GM18519 (cell line): ENCODE data around the gene RTN4R.

Source experiments
- ATAC-seq: cut with Tn5 transposase; IDR thresholded peaks from one replicate; pipeline ENCODE4 v1.9.1; 2021; ENCODE audit warnings: mild to moderate bottlenecking, moderate library complexity; ENCODE audit not compliant: unreplicated experiment, low FRiP score

RTN4R gene

DNA sequence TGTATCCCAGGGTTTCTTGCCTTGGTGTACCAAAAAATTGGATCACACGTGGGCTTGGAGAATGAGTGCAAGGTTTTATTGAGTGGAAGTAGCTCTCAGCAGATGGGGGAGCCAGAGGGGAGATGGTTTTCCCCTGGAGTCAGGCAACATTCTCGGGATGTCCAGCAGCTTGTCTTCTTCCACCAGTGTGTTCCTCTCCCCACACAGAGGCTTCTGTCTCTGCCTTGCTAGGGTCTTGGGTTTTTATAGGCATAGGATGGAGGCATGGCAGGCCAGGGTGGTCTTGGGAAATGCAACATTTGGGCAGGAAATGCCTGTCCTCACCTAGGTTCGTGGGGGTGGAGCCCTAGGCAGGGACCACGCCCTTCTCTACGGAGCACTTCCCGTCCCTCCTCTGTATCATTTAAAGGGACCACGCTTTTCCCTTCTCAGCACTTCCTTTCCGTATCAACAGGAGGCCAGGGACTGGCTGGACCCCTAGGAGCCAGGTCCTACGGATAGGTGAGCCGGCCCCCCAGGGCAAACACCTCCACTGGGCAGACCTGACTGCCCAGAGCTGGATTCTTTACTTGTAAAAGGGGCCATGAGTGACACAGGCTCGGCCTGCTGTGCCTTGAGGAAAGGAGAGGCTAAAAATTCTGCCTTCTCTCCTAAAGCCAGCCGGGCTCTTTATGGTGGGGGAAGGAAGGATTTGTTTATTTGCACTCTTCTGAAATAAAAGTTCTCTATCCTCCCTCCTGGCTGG is 62.0 kb downstream of the RTN4R start:
- ATAC-seq, result no peak

DNA sequence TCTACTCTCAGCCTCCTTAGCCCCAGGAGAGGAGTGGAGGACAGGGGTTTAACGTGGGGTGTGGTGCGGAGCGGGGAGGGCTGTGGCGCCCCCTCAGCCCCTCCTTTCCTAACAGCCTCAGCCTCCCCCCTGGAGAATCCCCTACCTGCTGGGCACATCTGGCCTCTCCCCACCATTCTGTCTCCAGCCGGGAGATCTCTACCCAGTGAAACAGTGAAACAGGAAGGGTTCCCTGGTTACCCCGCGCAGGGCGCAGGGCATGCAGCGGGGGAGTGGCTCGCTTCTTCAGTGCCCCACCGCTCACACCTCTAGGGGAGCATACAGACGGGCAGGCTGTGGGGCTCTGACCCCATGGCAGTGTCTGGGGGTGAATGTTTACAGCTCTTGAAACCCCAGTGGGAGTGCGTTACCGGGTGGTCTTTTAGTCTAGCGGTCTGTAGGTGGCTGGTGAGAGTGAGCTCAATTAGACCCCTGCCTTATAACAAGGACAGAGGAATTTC is 62.6 kb downstream of the RTN4R start:
- ATAC-seq, result no peak

DNA sequence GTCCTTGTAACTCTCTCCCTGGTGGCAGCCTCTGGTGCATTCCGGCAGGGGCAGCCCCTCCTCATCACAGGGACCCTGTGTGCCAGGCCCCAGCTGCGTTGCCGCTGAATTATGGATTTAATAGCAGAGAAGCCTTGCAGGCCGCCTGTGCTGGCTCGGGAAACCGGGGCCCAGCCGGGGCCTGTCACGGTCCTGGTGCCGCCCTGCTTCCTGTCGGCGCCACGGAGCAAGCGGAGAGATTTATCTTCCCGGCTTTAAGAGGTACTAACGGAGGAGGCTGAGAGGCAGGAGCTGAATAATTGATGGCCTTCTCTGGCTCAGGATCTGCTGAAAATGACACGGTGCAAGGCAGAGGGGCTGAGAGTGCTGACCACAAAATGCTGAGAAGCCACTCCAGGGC is 63.3 kb downstream of the RTN4R start:
- no peak for ATAC-seq

DNA sequence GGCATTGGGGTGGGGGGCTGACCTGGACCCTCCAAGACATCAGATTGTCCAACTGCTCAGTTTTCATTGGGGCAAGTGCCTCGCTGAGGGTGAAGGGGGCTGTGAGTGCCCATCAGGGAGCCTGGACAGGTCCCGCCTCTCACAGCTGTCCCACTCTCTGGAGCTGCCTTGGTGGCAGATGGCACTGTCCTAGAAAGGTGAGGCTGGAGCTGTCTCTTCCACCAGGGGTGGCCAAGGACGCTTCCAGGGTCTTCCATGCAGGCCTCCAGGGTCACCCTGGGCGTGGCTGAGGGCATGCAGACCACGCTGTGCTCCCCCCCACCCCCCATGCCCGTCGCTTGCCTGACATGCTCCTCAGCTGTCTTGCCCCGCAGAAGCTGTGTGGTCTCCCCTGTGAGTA is 63.8 kb downstream of the RTN4R start:
- ATAC-seq, result no peak

DNA sequence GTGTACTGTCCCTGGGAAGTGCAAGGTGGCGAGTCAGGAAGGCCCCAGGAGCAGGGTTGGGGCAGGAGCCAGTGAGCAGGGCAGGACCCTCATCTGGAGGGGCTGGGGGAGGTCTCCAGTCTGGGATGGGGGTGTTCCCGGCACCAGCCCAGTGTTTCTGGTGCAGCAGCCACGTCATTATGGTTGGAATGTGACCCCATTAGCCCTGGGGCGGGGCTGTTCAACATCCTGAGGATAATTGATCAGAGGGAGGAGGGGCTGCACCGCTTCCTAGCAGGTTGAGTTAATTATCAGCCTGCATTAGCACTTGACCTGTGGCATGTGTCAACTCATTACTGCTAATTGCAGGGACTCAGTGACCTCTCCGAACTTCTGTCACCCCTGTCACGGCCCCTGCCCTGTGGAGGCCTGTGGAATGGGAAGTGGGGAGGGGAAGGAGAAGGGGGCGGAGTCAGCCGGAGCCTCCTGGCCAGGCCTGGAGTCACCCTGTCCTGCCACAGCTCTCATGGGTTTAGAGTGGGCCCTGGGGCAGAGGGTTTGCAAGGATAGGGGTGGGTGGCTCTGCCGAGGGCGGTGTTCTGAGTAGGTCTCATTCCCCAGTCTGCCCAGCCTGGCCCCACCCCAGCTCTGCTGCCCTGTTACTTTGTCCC is 64.4 kb downstream of the RTN4R start:
- ATAC-seq, result no peak

DNA sequence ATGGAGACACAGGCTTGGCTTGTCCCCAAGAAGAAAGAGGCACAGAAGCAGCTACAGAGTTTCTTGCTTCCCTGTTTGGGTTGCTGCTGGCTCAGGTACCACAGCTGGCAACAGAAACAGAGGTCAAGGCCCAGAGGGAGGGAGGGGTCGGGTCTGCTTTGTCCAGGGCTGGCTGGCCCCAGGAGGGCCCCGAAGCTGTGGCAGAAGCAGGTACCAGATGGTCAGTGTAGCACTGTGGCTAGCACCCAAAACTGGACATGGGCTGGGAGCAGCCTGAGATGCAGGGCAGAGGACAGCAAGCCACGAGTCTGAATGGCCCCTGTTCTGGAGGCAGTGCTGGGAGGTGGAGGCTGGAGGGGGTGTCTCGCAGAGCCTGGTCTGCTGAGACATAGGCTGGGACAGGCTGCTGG is 65.0 kb downstream of the RTN4R start:
- ATAC-seq, result no peak

DNA sequence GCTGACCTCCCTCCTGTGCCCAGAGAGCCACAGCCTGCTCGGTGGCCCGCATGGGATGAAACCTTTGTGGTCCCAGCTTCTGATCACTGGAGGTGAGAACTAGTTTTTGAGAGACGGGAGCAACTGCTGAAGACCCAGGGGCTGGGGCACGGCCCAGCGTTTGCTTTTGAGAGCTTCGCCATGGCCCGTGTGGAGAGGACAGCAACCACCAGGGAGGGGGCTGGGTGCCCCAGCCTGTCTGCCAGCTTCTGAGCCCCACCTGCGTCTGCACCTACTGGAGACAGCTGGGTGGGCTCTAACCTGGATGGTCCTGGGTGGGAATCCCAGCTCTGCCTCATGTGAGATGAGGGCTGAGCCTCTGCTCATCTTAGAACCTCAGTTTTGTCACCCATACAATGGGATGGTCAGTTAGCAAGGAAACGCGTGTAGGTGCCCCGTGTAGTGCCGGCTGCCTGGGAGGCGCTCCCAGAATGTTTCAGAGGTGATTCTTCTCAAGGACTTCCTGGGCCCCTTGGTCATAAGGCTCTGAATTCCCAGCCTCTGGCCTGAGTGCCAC is 66.2 kb downstream of the RTN4R start:
- no peak for ATAC-seq

DNA sequence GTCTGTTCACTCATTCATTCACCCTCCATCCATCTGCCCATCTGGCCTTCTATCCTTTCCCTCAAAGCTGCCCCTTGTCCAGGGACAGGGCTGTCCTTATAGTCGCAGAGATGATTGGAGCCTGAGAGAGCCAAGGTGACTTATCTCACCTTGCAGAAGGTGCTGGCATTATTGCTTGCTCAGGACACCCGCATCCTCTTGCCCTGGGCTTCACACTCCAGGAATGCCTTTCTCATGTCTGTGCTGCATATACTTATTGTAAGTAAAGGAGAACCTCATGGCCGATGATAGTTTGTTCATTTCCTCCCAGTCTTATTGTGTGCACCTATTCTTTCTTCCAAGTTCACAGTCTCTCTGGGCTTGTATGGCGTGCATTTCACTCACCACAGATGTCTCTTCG is 68.2 kb downstream of the RTN4R start:
- ATAC-seq, result no peak

DNA sequence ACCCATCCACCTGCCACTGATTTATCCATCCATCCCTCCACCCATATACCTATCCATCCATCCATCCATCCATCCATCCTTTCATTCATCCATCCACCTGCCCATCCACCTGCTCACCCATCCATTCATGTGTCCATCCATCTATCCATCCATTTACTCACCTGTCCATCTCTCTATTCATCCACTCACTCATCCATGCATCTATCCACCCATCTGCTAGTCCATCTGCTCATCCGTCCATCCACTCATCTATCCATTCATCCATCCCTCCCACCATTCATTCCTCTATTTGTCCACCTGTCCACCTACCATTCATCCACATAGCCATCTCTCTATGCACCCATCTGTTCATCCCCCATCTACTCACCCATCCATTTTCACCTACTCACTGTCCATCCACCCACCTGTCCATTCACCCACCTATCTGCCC is 68.7 kb downstream of the RTN4R start:
- ATAC-seq, result no peak

DNA sequence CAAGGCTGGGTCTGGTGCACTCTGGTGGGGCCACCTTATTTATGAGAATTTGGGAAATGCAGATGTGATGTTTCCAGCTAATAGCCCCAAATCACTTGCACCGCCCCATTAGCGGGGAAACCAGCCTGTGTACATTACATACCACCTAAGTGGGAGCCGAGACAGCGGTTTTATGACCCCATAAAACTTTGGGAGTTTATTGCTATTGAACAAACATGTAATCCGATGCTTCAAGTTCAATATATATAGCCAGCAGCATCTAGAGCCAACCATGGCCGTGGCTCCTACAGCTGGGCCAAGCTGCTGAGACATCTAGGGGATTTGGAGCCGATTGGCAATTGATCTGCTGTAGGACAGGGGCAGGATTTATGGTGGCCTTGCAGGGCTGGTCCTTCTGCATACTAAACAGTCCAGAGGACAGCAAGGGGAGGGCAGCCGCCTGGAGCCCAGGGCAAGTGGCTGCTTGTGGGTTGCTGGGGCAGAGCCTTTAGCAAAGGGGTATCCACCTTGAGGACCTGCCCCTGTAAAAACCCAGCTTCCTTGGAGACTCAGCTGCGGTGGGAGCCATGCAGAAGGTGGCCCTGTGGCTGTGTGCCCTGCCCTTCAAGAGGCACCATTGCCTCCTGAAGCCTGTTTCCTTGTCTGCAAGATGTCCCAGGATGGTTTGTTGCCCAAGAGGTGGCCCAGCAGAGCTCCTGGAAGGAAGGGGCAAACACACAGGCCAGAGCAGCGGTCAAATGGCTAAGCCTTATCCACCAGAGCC is 69.4 kb downstream of the RTN4R start:
- ATAC-seq, result no peak

DNA sequence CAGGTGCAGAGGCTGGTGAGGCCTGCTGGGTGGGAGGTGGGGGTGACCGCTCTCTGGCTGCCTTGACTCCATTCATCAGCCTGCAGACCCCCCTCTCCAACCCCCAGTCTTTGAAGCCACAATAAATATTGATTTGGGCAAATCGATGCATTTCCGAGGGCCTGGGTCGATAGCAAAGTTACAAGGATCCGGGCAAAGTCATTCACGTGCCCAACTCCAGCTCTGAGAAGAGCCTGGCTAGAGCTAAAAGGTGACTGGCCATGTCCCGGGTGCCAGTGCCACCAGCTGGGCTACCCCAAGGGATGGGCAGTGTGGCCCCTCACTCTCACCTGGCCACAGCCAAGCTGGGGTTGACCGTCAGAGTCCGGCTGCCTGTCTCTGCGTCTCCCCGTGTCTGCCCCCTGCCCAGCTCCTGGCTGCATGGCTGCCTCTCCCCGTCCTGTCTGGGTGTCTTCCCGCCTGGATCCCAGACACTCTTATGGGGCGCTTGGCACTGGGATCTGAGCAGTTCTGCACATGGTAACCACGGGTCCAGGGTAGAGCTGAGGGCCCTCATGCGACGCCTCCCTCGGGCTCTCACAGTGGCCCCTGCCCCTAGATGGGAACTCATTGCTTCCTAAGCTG is 70.6 kb downstream of the RTN4R start:
- no peak for ATAC-seq

DNA sequence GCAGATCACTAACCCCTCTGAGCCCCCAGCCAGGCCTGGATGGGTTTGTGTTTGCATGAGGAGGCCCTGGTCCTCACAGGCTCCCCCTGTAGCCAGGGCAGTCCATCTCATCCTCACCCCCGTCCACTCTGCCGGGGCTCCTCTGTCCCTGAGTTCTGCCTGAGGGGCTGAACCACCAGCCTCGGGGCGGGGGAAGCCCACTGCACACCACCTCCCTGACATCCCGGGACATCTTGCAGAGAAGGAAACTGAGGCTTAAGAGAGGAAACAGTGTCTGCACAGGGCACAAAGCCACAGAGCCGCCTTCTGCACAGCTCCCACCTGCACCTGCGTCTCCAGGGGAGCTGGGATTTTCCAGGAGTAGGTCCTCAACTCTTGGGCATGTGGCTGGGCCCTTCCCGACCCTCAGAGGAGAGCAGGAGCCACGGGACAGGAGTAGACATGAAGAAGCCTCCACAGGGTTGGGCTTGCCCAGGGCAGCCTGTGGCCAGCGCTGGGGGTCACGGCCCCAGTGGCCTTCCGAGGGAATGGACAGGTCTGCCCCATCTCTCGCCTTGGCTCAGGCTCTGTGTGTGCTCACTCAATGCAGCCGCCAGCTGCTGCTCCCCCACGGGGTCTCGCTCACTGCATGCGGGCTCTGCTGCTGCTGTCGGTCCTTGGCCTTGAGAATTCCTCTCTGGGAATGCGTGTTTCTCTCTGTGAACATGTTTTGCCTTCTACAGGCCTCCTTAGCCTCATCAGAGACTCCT is 71.8 kb downstream of the RTN4R start:
- no peak for ATAC-seq

DNA sequence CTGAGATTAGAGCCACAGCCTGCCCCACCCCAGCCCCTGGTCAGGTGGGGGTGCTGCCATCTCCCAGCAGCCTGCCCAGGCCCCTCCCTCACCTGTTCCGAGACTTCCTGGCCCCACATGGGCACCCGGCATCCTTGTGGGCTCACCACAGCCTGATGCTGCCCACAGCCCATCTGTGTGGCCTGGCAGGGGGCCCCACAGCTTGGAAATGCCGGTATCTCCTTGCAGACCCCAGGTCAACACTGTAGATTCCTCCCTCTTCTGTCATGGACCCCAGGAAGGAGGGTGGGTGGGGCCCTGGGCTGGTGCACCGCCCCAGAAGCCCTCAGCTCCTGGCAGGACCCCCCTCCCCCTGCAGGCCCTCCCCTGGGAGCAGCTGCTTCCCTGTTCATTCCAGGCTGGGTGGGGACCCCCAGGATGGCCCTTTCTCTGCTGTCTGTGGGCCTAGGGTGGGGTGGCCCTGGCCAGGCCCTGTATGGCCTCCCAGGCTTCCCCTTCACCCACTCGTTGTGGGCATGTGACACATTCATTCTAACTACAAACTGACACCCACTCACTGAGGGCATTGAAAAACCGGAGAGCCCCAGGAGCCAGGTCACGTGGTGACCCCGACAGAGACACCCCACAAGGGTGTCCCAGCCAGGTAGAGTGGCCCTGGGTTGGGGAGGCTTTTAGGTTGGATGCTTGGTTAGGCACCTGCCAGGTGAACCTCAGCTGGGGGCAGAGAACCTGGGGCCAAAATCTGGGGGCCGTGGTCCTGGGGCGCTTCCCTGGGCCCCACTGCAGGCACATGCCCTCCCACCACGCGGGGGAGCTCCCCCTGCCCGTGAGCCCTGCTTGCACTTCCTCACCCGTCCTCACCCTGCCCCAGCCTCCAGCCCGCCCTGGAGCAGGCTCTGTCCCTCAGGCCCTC is 73.2 kb downstream of the RTN4R start:
- ATAC-seq, result no peak

DNA sequence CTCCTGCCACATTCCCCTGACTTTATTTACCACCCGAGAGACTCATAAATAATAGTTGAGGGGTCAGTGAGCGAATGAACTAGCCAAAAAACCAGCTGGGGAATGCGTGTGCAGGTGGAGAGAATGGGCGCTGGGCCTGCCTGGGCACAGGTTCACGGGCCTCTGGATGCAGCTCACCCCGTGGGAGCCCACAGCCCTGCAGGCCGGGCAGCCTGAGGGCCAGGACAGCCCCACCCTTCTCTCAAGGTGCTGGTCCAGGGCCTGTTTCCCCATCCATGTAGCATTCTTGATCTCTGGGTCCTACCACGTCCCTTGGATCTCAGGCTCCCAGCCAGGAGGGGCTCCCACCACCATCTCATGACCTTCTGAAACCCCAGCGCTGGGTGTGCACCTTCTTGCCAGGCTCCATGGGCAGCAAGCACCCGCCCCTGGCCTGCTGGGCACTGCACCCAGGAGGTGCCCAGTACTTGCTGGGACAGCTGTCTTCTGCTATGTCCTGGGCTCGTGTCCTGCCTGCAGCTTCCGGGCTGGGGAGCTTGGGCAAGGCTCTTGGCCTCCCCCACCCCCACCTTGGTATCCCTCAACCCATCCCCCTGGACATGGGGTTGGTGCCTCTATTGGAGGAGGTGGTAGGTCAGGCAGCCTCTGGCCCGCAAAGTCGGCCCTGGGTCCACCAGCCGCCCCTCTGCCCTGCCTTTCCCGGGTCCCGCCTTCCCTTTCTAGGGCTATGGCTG is 74.2 kb downstream of the RTN4R start:
- ATAC-seq, result no peak

DNA sequence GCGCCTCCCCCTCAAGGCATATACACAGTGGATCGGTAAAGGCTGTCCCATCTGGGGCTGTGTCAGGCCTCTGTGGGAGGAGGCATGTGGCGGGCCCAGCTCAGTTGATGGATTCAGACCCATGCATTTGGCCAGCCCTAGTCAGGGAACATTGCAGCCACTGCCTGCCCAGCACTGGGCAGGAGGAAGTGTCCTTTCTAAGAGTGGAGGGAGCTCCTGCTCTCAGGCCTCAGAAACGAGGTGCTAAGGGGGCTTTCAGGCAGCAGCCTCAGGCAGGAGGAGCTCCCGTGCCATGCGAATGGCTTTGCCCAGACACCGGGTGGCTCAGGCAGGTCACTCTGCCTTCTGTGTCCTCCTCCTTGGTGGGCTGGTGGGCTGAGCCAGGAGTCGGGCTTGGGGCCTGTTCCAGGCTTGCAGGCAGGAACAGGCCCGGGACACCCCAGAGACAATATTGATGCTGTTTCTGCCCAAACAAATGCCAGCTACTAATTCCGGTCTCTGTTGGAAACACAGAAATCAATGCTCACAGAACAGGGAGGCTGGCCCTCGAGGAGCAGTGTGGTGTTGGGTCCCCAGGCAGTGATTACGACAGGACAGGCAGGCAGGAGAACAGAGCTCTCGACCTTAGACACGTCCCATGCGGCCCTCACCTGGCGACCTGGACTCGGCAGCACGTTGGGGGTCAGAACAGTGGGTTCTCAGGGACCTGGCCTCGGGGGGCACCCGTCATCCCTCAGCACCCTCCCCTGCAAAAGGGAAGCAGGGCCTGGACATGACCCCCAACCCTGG is 75.0 kb downstream of the RTN4R start:
- ATAC-seq, result no peak

DNA sequence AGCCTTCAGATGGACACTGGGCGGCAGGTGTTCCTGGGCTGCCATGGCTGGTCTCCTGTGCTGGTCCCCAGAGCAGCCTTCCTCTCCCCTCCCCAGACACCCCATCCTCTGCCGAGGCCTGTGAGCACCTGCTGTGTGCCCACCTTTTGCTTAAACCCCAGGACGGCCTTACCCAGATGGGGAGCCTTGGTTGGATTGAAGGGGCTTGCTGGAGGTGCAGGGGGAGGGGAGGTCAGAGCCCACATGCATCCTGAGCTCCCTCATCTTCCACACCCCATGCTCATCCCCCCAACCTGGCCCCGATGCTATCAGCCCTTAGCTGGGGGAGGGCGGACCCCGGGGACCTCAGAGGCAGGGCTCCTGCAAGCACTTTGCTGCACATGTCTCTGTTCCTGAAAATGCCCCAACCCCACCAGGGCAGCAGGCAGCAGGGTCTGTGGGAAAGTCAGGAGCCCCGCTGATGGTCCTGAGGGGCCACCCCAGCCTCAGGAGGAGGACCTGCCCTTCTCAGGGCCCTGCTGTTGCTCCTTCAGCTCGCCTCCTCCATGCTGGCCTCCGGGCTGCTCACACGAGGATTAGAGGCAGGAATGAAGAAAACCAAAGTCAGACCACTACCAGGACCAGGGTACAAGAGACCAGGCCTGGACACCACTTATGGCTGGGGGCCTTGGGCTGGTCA is 75.7 kb downstream of the RTN4R start:
- no peak for ATAC-seq

DNA sequence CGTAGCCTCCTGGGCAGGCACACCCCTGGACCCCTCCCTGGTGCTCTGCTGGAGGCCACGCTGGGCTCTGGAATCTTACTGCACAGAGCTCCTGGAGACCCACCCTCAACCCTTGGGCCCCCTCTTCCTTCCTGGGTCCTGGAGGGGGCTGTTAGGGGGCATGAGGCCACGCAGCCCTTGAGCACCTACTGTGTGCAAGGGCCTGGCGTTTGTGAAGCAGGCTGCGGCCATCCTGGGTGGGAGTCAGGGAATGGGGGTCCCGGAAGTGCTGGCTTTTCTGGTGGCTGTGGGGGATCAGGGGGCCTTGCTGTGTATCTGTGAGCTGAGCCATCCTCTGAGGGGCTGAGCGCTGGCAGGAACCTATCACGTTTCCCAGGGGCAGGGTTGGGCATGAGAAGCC is 76.3 kb downstream of the RTN4R start:
- ATAC-seq, result no peak
